ENCODE results near the gene BAAT. TPM values are rescaled to one million over a fixed set of nuclear protein-coding genes. Genes with fewer than 3 reads are reported as not detected.
"Not testable (repeated sequence)": the region's sequence is repeated elsewhere in the genome, so short reads cannot be mapped to it uniquely, and the experiment has no call there.

The BAAT gene
- polyA plus RNA-seq (2012; ENCODE audit: insufficient read depth, insufficient read length, low read depth), result 0.22 TPM

- not testable (repeated sequence) for H3K9me3 ChIP-seq; H3K4me3 ChIP-seq (ENCODE audit: low read depth, low read length); DNase-seq; H3K27me3 ChIP-seq; H3K4me1 ChIP-seq
- peaks cover 23% of the 10 kb centered on the region for H3K36me3 ChIP-seq
These were observed at the start of gene BAAT for GRCh38 chr9:101384873-101385536. BAAT (minus strand) TSS chr9:101385006; CDS start chr9:101371404, 13,602 bp downstream.

GRCh38 chr9:101433229-101433628 is 48.4 kb upstream of the BAAT start:
- no peaks in the 10 kb centered on the region for H3K36me3 ChIP-seq
- TF ChIP-seq CTCF (IDR thresholded peaks at IDR 0.05; ENCODE audit: low read depth, low read length), result no peak
- H3K9me3 ChIP-seq, result no peaks in the 10 kb centered on the region; the same call in 1 of the 2 replicates
- no peaks in the 10 kb centered on the region for H3K4me1 ChIP-seq
- DNase-seq, result no peak
- H3K27me3 ChIP-seq, result peaks cover 17% of the 10 kb centered on the region
- no peak overlapping the region for H3K4me3 ChIP-seq (ENCODE audit: low read depth, low read length)

GRCh38 chr9:101432740-101433139 is 47.9 kb upstream of the BAAT start:
- no peaks in the 10 kb centered on the region for H3K36me3 ChIP-seq
- H3K4me3 ChIP-seq (ENCODE audit: low read depth, low read length), result no peak overlapping the region
- peaks cover 19% of the 10 kb centered on the region for H3K27me3 ChIP-seq
- no peak for TF ChIP-seq CTCF (IDR thresholded peaks at IDR 0.05; ENCODE audit: low read depth, low read length)
- no peaks in the 10 kb centered on the region for H3K4me1 ChIP-seq
- DNase-seq, result no peak
- no peaks in the 10 kb centered on the region; the same call in 1 of the 2 replicates for H3K9me3 ChIP-seq

- no peaks in the 10 kb centered on the region for H3K36me3 ChIP-seq
- no peak overlapping the region for H3K4me3 ChIP-seq (ENCODE audit: low read depth, low read length)
- no peak for TF ChIP-seq CTCF (IDR thresholded peaks at IDR 0.05; ENCODE audit: low read depth, low read length)
These were observed 47.4 kb upstream of the BAAT start for GRCh38 chr9:101432171-101432570.

GRCh38 chr9:101429736-101430135 is 44.9 kb upstream of the BAAT start:
- no peak overlapping the region for H3K4me3 ChIP-seq (ENCODE audit: low read depth, low read length)
- H3K36me3 ChIP-seq, result no peaks in the 10 kb centered on the region
- no peak for TF ChIP-seq CTCF (IDR thresholded peaks at IDR 0.05; ENCODE audit: low read depth, low read length)
- no peak for DNase-seq
- no peaks in the 10 kb centered on the region for H3K4me1 ChIP-seq
- H3K9me3 ChIP-seq, result no peaks in the 10 kb centered on the region; the same call in 1 of the 2 replicates
- H3K27me3 ChIP-seq, result peaks cover 7% of the 10 kb centered on the region; the same call in 1 of the 2 replicates

More at GRCh38 chr9:101432171-101432570, 47.4 kb upstream of the BAAT start:
- Histone ChIP-seq H3K4me1 (no peaks in the 10 kb centered on the region), H3K9me3 (no peaks in the 10 kb centered on the region; the same call in 1 of the 2 replicates), H3K27me3 (peaks cover 14% of the 10 kb centered on the region)
- DNase-seq, result no peak

- no peaks in the 10 kb centered on the region; the same call in 1 of the 2 replicates for H3K9me3 ChIP-seq
- H3K4me1 ChIP-seq, result no peaks in the 10 kb centered on the region
- no peaks in the 10 kb centered on the region for H3K36me3 ChIP-seq
- TF ChIP-seq CTCF (IDR thresholded peaks at IDR 0.05; ENCODE audit: low read depth, low read length), result no peak
- no peak for DNase-seq
- H3K27me3 ChIP-seq, result peaks cover 7% of the 10 kb centered on the region; the same call in 1 of the 2 replicates
- H3K4me3 ChIP-seq (ENCODE audit: low read depth, low read length), result no peak overlapping the region
These were observed 44.1 kb upstream of the BAAT start for GRCh38 chr9:101428909-101429308.

Data from BE2C (cell line).